Stimulated activated CD8-positive, alpha-beta memory T cell treated with anti-CD3 and anti-CD28 coated beads, Interleukin-12 subunit alpha, Interleukin-12 subunit beta, amount 100 ng/mL, for 24 hours (primary cell): ENCODE results near the gene BMP8A.
"Not testable (repeated sequence)": the region's sequence is repeated elsewhere in the genome, so short reads cannot be mapped to it uniquely, and the experiment has no call there.

ENCODE experiments used
- DNase-seq: peaks from one replicate; pipeline ENCODE4 v3.0.0-alpha.2; 2020; ENCODE audit errors: extremely low read depth

BMP8A gene

DNA sequence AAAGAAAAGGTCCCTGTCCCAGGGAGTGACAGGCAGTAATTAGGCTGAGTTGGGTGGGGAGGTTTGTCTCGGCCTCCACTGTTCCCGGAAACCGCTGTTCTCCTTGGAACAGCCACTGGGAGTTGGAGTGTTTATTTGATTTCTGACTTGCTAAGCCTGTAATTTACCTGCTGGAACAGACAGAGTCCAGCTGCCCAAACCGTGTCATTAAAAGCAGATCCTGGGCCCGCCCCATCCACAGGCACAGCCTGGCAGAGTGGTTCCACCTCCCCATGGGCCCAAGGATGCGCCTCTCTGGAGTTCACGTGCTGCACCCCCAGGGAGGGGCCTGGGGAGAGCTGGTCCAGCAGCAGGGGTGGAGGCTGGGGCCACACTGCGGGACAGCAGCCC lies 35.7 kb downstream of the BMP8A start:
- DNase-seq, result not testable (repeated sequence)

DNA sequence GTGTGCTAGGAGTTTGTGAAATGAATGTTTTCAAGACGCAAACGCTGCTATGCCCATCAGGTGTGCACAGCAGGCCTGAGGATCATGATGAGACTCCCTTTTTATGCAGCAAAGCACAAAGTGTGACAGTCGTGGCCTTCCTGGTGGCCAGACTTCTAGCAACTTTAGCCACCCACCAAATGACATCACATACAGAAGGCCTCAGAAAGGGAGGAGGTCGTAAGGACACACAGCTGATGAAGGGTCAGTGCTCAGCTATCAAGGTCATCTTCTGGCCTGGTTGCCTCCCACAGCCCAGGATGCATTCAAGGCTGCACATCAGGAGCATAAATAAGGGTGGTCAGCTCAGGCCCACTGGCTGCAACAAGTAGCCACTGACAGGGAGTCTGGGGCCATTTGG lies 36.6 kb downstream of the BMP8A start:
- no peak for DNase-seq

DNA sequence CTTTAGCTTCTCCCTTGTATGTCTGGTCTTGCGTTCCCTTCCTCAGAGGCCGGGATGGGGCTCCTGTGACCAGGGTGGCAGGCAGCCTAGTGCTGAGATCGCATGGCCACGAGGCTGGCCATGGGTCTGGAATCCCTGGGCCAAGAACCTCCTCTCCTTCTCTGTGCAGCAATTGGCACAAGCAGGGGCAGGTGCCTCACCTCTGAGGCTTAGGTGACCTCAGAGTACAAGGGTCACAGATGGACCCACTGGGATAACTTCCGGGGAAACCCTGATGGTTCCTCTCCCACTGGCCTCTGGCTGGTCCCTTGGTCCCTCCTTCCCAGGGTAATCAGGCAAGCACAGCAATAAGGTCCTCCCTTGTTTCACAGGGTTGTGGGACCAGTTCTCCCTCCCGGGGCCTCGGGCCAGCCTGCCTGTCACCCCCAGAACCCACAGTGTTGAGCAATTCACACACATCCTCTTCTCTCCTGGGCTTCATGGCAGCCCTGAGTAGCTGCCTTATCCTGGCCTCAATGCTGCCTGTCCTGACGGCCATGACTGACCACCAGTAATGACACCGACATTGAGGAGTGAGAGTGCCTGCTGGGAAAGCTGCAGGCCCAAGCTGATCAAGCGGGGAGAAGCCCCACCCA lies 38.6 kb downstream of the BMP8A start:
- no peak for DNase-seq

DNA sequence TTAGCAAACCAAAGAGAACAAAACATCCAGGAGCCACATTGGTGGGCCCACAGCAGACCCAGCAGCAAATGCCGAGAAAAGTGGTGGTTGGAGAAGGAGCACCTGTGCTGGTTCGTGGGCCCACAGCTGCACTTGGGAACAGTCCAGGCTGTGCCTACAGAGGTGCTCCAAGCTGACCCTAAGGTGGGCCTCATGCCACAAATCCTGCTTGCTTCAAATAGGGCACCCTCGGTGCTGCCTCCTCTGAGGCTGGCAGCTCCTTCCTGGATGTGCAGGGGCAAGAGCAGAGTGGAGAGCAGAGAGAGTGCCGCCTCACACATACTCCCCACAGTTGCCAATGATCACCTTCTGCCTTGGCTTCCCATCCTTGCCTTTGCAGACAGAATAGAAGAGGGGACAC lies 40.1 kb downstream of the BMP8A start:
- no peak for DNase-seq

DNA sequence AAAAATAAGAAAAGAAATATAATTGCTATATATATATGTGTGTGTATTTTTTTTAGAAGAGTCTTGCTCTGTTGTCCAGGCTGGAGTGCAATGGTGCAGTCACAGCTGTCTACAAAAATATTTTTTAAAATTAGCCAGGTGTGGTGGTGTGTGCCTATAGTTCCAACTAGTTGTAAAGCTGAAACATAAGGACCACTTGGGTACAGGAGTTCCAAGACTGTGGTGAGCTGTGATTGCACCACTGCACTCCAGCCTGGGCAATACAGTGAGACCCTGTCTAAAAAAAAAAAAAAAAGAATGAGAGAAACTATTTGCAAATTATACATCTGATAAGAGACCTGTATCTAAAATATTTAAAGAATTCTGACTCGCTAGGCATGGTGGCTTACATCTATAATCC lies 42.0 kb downstream of the BMP8A start:
- DNase-seq, result no peak

DNA sequence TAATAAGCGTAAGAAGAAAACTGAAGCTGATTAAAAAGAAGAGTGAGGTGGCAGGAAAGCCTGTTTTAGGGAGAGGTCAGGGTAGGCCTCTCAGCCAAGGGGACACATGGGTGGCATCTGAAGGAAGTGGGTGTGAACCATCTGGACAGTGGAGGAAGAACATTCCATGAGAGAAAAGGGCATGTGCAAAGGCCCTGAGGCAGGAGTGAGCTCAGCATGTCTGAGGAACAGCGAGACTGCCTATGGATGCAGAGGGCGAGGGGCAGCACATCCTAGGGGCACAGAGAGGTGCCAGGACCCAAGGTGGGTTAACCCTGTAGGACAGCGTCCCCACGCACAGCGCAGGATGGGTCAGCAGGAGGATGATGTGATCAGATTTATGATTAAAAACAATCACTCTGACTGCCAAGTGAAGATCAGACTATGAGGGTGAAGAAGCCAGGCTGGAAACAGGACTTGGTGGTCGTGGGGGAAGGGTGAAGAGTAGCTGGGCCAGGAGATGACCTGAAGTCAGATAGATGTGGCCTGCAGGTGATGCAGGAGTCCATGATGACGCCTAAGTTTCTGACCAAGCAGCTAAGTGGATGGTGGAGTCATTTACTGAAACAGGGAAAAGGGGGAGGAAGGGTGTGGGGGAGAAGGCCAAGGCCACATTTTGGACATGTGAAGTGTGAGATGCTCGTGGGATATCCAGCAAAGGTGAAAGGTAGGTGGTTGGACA lies 47.3 kb downstream of the BMP8A start:
- no peak for DNase-seq

DNA sequence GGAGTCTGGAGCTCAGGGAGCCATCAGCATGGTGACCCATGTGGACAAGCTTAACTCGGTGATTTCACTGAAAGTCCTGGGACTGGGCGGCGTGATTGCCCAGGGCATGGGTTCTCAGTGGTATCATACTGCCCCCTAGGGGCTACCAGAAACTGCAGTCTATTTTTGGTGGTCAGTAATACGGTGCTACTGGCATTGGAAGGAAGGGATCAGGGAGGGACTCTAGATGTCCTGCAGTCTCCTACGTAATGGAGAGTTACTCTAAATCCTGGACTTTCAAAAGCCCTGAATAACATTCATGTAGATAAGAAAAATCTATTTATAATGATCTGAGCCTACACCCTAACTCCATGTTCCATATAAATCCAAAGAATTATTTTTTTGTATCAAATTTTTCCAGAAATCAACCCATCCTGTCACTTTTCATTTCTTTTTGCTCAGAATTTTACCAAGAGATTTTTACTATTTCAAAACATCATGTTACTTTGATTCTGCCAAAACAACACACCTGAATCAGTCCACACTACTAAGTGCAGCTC lies 47.9 kb downstream of the BMP8A start:
- no peak for DNase-seq

DNA sequence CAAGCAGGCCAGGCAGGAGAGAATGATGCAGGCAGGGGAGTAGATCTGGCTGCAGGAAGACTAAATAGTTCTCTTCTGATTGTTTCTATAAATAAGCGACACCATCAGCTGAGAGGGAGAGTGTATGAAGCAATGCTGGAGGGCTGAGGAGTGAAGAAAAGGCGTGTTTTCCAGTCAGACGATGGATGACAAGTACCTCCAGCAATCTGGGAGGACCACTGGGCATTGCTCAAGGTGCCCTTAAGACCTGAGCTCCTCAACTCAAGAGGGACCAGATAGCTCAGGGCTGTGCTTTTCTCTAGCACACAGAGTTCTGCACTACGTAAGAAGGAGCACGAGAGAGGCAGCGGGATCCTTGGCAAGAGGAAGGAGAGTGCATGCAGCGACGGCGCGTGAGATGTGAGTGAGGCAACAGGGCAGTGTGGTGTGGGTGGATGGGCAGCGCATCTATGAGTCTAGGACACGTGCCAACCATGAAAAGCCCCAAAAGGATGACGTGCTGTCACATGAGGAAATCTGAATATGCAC lies 49.1 kb downstream of the BMP8A start:
- DNase-seq, result no peak

DNA sequence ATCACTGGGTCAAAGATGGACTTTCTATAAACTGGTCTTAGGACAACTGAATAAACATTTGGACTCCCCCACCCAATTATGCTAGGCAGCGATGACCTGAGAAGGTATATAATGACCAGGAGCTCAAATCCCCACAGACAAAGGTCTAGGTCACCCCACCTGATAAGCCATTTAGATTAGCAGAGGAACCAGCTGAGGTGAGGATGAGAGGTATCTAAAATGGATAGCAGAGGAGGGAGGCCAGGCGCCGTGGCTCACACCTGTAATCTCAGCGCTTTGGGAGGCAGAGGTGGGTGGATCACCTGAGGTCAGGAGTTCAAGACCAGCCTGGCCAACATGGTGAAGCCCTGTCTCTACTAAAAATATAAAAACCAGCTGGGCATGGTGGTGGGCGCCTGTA lies 51.5 kb downstream of the BMP8A start:
- DNase-seq, result no peak

DNA sequence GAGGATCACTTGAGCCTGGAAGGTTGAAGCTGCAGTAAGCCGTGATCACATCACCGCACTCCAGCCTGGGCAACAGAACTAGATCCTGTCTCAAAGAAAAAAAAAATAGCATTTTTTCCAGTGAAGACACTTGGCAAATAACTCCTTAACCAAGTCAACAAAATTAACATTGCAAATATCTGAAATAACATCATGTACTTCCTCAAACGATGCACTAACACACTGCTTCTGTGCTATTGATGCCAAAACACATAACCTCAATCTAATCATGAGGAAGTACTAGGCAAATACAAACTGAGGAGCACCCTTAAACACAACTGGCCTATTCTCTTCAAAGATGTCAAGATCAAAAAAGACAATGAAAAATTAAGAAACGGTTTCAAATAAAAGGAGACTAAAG lies 52.9 kb downstream of the BMP8A start:
- DNase-seq, result no peak

DNA sequence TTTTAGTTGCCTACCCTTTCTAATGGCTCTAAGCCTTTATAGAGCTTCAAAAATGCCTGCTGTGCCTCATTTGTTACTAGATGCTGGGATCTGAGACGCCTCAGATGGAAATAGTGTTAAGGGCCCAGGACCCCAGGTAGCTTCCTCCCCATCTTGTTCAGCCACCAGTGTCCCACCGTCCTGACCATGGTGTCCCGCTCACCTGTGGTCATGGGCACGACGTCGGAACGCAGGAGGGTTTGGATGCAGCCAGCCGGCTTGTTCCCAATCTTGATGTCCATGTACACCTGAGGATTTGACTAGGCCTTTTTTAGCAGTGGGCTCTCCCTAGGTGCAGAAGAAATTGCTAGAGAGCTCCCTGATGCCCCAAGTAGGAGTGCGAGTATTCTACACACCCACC lies 54.1 kb downstream of the BMP8A start:
- no peak for DNase-seq

DNA sequence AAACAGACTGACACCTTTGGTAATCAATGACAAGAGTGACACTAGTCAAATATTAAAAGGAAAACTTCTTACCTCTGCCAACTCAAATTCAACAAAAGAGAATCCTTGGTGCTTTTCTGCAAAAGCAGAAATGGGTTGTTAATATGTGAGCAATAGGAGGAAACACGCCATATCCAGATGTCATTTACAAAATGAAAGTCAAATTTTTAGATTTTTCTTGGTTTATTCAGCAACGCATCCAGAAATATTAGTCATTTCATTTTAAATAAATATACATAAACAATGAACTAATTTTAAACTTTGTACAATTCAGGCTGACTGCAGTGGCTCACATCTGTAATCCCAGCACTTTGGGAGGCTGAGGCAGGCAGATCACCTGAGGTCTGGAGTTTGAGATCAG lies 62.8 kb downstream of the BMP8A start:
- no peak for DNase-seq

DNA sequence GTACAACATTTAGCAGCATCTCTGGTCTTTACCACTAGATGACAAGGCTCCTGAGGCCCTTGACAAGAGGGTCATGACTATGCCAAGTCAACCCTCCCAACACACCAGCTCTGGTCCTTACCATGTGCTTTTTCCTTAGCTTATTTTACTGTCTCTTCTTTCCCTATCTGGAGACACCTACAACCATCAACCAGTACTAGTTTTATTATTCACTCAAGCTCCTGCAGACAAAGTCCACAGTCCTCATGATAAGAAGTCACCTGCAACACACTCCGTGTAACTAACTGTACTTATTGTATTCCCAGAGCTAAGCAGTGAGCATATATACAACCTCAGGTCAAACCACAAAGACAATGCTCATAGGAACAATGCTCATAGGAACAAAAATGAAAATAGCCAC lies 69.8 kb downstream of the BMP8A start:
- no peak for DNase-seq

DNA sequence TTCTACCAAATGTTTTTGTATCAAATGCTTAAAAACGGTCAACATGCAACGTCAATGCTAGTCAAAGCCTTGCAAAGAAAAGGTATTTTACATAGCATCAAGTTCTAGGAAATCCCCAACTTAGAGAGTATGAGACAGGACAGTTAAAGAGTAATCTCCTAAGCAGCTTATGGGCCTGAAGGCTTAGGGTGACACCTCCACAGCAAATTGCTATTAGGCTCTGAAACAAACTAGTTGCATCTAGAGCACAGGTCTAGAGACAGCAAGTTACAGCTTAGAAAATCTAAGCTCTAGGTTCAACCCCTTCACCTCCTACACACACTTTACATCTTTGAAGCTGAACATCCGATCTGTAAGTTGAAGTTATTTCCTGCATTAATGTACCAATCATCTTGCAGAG lies 71.5 kb downstream of the BMP8A start:
- DNase-seq, result no peak

DNA sequence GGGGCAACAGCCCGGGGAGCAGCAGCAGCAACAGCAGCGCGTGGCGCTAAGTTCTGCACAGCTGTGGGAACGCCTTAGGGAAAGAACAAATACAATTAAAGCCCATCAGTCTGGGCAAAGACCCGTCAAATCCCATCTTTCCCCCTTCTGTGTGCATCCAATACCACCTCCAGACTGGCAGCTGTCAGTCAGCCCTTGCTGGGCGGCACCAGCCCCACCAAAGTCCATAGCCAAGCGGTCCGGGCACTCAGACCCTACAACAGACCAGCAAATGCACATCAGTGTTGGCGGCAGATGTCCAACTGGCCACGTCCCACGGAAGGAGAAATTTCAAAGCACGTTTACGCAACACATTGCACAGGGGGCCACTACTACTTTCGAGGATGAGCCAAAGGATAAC lies 72.2 kb downstream of the BMP8A start:
- no peak for DNase-seq

DNA sequence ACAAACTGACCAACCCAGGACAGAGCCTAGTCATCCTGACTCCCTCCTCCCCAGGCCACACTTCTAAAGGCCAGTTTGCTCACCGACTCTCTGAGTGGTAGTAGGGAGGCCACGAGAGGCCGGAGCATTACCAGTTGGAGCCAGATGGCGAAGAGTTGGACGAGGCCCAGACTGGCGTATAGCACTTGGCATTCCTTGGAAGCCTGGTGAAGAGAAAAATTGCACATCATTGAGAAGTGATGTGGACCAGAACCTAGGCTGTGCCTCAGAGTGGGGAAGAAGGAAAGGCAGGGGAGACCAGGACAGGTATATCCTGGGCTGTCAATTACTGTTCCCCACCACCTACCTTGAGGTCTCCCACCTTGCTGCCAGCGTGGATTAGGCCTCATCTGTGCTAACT lies 72.9 kb downstream of the BMP8A start:
- DNase-seq, result no peak

DNA sequence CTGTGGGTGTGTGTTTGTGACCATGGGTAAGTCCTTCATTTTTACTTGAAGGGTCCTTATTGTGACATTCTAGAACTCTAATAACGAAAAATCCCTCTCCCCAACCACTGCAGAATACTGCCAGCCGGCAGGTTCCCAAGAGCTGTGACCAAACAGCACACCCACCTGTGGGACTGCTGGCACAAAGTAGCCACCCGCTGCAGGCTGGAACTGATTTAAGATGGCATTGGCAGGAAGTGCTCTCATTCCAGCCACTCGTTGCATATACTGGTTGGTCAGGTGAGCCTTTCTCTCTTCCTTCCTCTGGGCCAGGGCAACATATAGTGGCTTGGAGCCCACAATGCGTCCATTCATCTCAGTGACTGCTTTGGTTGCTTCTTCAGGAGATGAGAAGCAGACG lies 73.5 kb downstream of the BMP8A start:
- DNase-seq, result no peak

DNA sequence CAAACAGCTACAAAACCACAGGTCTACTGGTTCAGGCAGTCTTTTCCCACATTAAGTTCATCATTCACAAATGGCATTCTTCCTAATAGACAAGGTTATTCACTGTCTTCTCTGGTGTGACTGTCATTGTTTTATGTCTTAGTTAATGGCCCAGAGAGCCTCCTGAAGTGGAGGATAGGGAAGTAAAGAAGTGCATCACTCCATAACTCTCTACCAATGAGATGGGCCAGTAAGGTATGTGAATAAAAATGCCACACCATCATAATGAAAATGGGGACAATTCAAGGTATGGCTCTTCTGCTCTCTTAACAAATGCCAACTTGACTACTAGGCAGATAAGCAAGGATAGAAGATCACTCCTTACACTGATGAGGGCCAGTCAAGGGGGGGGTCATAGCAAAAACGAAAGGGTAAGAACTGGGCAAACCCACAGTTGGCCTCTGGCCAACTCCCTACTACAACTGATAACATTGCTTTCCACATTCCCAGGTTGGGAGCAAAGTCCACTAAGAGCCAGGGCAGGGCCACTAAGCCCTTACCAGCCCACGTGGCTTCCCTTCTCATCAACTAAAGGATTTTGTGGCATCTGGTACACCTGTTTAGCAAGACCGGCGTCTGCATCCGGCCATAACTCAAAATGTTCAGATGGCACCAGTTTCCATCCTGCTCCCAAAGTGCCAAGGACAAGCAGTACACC lies 75.2 kb downstream of the BMP8A start:
- DNase-seq, result no peak

DNA sequence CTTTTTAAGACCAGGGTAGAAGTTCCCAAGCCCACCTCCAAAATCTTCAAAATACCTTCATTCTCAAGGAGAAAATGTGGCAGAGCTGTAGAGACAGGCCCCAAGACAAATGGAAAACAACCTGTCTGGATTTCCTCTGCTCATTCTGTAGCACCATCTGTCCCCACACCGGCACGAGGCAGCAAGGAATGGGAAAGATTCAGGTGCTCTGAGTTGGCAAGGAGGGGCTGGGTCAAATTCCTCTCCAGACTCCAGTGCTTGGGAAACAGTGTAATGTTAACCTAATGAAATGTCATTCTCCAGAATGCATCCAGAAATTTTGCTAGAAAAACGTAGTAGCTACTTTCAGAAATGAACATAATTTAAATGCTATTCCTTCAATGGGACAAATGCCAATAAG lies 75.9 kb downstream of the BMP8A start:
- DNase-seq, result no peak

DNA sequence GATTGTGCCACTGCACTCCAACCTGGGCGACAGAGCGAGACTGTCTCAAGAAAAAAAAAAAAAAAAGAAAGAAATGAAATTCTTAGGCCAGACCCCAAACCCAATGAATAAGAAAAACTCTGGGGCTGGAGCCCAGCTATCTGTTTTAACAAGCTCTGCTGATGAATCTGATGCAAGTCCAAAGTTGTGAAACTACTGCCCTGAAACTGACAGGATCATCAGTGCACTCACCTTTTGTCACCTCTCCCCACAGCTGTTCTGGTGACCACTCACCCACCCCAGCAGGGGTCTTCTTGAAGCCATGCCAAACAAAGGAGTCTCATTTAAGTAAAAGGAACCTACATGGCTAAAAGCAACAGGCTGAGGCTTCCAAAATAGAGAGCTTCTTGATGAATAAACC lies 76.8 kb downstream of the BMP8A start:
- no peak for DNase-seq

DNA sequence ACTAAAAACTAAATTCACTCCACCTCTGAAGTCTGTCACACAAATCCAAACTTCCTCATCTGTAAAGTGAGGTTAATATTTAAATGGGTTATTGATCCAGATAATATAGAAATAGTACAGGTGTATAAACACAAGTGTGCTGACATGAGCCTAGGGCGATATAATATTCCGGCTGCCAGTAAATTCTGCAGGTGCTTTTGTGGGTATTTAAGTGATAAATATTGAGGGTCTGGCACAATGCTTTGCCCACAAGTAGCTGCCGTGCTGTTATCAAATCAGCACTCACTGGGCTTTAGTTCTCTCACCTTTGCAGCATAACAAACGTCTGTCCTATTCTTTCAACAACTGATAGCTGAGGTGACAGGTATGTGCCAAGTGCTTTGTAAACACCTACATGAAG lies 77.6 kb downstream of the BMP8A start:
- DNase-seq, result no peak

DNA sequence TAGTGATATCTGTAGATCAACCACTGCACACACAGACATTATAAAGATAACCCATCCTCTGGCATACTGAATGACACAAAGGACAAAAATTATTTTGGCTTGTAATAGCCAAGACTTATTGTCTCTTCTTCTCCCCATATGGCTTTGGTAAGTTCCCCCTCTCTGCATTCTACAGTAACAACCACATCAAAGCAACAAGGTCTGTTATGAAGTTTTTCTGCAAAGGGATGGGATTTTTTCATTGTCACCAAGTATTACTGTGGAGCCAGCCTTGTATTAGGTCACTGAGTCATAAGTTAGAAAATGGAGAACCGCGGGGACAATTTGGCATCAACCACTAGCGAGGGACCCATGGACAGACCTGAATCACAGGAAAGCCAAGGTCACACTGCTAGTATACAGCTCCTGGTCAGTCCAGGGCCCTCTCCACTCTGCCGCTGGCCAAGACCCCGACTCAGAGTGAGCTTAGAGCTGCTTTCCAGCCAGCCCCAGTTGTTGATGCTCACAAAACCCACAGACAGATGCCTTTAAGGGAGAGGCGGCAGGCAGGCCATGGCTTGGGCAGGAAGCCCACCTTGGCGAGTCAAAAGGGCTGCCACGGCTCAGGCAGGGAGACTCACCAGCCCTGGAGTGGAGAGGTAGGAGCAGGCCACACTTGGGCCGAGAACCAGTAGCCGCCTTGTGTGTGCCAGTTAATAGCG lies 79.2 kb downstream of the BMP8A start:
- no peak for DNase-seq
